GM18499 (cell line): ENCODE results near the gene LDLRAP1.

Source experiments
- ATAC-seq: cut with Tn5 transposase; IDR thresholded peaks from one replicate; pipeline ENCODE4 v1.9.1; 2021; ENCODE audit warnings: moderate number of reproducible peaks; ENCODE audit not compliant: insufficient read depth, unreplicated experiment

The LDLRAP1 gene

GRCh38 chr1:25541425-25541824, 2.0 kb upstream of the LDLRAP1 start:
- ATAC-seq = no peak

DNA sequence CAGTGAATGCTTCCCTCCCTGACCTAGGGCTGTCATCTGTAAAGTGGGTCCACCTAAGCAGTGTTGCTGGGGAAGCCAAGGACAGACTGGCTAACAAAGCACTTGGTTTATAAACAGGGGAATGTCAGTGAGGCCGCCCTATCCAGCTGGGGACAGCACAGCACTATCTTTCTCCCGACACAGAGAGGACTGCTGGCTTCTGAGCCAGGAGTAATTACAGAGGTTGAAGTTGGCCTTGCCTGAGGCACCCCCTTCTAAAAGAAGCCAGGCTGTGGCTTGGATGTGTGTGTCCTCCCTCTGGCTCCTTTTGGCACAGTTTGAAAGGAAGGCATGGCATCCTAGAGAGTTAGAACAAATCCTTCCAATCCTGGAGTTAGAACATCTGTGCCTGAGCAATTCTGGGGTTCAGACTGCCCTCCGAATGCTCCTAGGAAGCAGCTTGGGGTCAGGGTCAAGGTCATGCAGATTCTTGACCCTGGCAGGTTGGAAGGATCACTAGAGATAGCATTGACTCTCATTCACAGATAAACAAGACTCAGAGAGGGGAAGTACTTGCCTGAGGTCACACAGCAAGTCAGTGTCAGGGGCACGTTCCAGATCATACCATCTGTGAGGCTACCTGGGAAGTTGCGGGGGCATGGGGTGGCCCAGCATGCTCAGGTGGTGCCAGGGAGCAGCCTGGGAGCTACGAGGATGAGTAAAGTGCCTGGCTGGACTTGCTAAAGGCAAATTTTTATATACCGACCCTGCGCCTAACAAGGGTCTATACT, 1.3 kb upstream of the LDLRAP1 start:
- ATAC-seq = no peak

DNA sequence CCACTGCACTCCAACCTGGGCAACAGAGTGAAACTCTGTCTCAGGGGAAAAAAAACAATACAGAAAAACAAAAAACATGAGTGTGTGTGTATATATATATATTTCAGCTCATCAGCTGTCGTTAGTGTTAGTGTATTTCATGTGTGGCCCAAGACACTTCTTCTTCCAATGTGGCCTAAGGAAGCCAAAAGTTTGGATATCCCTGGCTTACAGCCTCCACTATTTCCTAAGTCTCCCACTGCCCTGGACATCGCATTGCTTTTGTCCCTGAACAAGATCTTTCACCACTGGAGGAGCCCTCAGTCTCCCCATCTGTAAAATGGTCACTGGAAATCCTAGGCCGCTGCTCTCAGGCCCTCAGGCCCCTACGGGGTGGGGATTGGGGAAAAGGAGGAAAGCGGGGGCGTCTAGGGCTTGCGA, 391 bp upstream of the LDLRAP1 start:
- ATAC-seq = no peak

GRCh38 chr1:25544243-25544764, 898 bp downstream of the LDLRAP1 start:
- no peak for ATAC-seq

DNA sequence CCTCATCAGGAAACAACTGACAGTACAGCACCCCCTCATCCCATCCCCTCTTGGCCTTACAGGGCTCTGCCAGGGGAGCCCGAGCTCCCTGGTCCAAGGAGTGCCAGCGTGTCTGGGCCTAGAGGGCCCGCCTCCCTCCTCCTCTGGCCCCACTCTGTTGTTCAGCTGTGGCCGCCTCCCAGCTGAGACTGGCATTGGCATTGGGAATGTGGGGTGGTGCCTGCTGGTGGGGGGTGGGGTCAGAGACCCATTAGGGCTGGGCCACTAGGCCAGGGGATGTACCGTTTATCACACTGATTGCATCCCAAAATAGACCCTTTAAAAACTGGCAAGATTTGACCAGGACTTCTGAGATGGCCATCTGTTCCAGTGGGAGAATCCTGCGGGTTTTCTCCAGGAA, 1.4 kb downstream of the LDLRAP1 start:
- ATAC-seq = no peak

DNA sequence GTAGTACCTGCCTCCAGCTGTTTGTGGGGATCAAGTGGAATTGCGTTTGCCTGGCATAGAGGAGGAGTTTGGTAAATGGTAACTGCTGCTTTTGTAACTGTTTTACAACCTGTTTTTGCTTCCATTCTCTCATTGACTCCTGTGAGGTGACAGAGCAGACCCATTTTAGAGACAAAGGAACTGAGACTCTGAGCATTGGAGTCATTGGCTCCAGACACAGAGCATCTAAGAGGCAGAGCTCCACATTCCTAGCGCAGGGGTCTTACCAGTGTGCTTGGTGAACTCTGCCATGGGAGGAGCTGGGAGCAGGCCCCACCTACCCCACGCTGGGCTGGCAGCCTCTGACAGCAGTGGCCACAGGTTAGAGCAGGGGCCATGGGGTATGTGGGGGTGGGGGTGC, 2.4 kb downstream of the LDLRAP1 start:
- no peak for ATAC-seq

- ATAC-seq = no peak
Observed at GRCh38 chr1:25546193-25546592, 2.8 kb downstream of the LDLRAP1 start.

DNA sequence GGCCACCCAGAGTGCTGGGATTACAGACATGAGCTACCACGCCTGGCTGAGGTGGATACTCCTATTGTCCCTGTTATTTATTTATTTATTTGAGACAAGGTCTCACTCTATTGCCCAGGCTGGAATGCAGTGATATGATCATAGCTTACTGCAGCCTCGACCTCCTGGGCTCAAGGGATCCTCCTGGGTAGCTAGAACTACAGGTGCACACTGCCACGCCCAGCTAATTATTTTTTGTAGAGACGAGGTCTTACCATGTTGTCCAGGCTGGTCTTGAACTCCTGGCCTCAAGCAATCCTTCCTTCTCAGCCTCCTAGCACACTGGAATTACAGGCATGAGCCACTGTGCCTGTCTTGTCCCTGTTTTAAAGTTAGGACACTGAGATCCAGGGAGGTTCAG, 5.2 kb downstream of the LDLRAP1 start:
- ATAC-seq = no peak

DNA sequence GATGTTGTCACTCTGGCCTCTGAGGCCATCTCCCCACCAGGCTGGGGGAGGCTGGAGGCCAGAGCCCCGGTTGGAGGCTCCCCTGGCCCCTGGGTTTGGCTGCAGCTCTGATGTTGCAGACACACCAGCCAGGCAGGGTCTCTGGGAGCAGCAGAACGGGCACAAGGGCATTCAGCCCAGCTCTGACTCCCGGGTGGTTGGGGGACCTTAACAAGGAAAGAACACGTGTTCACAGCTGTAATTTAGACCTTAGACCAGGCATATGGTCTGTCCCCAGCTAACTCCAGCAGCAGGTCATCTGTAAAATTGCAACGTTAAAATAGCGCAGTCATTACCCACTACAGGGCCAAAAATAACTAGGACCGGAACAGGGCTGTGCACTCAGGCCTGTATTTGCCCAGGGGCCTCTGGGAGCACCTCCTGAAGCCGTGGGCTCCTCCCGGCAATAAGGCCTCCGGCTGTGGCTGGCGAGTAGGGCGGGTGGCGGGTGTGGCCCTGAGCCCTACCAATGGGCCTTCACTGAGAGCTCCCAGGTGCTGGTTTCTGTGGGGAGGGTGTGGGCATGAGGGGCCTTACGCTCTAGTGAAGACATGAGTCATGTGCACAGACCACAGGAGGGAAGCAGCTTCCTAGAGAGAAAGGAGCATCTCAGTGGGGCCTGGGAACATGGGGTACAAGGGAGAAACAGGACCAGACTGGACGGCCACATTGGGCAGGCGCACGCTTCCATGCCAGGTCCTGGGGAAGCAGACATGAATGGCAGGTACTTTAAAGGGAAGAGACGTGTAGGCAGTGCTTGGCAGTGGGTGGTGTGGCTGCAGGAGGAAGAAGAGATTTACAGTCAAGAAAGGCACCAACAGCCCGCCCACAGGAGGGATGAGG, 6.1 kb downstream of the LDLRAP1 start:
- ATAC-seq = no peak

GRCh38 chr1:25550155-25550506, 6.7 kb downstream of the LDLRAP1 start:
- ATAC-seq = no peak

GRCh38 chr1:25550683-25551310, 7.4 kb downstream of the LDLRAP1 start:
- no peak for ATAC-seq

GRCh38 chr1:25553749-25554429, 10.5 kb downstream of the LDLRAP1 start:
- ATAC-seq = no peak

DNA sequence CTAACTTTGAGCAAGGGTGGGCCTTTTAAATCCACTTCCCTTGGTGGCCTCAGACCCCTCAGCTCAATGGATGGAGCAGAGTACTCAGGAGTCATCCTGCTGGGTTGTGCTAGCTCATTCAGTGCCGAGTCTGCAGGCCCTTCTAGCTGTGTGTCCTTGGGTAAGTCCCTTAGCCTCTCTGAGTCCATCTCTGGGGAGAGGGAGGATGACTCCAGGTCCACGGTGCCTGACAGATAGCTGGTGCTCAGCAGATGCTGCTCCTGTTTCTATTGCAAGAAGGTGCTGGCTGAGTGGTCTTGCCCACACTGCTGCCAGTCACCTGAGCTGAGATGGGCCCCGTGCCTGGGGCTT, 11.0 kb downstream of the LDLRAP1 start:
- no peak for ATAC-seq

DNA sequence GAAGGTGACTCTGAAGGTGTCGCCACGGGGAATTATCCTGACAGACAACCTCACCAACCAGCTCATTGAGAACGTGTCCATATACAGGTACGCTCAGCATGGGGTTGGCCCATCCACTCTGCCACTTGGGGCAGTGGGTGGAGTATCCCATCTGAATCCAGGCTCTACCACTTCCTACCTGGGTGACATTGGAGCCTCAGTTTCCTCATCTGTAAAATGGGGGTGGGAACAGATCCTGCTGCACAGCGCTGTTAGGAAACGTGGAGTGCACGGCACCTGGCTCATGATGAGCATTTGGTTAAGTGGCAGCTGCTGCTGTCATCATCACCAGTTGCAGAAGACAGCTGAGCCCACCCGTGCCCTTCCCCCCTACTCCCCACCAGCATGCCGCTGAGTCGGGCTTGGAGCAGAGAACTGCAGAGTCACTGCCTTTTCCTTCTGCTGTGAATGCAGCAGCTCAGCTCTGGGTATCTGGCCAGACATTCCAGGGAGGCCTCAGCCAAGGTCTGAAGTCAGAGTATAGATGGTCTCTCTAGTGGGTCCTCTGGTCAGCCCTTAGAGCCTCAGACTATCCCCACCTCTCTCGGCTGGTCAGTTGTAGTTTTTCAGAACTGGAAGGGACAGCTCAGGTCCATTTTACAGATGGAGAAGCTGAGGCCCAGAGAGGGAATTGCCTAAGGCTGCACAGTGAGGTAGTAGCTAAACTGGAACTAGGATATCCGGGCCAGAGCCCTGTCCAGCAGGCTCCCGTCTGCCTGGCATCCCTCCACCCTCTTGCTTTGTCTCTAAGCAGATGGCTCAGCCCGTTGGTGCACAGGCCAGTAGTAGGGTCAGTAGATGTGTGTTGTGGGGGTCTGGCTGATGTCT, 11.7 kb downstream of the LDLRAP1 start:
- no peak for ATAC-seq

DNA sequence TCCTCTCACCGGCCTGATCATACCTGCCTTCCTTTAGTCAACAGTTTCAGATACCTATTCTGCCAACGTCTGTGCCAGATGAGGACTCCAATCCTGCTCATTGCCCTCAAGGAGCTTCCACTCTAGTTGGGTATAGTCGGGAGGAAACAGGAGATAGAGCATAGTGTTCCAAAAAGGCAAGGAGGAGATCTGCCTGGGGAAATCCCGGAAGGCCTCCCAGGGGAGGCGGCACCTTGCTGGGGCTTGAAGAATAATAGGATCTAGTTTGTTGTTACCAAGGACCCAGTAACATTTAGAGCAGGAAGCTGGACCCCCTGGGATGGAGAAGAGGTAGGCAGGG, 12.3 kb downstream of the LDLRAP1 start:
- ATAC-seq = no peak

DNA sequence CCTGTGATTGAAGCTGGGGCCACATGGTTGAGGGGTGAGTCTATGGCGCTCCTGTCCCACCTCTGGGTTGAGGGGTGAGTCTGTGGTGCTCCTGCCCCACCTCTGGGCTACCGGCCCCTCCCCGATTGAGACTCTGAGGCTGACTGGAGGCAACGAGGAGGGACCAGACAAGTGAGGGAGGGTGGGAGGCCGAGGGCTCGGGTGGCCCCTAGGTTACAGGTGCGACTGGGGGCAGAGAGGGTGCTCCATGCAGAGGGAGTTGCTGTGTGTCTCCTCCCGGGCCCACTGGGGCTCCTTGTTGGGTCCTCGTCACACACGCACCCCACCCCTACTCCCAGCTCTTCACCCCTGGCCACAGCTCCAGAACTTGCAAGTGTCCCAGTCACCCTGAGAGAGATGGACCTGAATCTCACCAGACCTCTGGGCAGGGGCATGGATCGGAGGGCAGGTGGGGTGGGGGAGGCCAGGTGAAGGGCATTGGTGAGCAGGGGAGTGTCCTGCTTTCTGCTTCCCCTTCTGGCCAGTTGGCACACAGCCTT, 12.8 kb downstream of the LDLRAP1 start:
- no peak for ATAC-seq

DNA sequence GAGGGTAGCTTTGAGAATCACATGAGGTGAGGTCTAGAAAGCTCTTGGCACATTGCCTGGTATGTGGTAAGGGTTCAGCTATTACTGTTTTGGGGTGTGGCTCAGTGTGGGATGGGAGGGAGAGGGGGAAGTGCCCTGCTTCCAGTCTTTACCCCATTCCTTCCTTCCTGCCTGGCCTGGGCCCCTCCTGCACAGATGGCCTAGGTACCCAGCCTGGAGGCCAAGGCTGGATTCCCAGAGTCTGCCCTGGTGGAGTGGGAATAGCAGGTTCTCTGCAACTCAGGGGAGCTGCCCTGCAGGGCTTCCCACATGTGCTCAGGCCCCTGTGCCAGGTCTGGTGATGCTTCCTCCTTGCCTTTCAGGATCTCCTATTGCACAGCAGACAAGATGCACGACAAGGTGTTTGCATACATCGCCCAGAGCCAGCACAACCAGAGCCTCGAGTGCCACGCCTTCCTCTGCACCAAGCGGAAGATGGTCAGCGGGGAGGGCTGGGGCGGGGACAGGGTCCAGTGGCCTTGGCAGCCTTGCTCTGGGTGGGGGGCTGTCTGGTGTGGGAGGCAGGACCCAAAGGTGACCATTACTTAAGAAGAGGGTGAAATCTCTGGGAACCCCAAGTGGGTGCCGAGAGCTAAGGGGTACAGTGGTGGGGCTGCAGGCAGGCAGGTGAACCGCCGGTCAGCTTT, 13.5 kb downstream of the LDLRAP1 start:
- ATAC-seq = no peak

DNA sequence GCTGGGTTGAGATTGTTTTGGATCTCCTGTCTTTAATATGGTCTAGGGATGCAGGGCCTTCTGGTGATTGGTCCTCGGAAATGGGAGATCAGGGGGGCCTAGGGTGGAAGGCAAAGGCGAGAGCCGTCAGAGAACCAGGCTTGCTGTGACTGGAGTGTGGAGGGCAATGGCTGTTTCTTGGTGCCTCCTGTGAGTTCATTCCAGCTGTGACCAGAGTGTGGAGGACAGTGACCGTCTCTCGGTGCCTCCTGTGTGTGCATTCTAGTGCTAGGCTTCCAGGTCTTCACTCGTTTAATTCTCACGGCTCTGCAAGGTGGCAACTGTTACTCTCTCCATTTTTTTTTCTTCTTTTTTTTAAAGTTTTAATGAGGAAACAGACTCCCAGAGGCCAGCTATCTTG, 14.1 kb downstream of the LDLRAP1 start:
- ATAC-seq = no peak

GRCh38 chr1:25559031-25559430, 15.6 kb downstream of the LDLRAP1 start:
- no peak for ATAC-seq
